Inferior parietal cortex (tissue), 1 donor: ENCODE data around the gene BTRC.
"Not testable (repeated sequence)": the region's sequence is repeated elsewhere in the genome, so short reads cannot be mapped to it uniquely, and the experiment has no call there.

Source experiments
- DNase-seq: peaks from one replicate; pipeline ENCODE4 v3.0.0-alpha.2; 2016; ENCODE audit errors: extremely low spot score

Gene BTRC

GRCh38 chr10:101386659-101387259 is 32.8 kb downstream of the BTRC start:
- no peak for DNase-seq

GRCh38 chr10:101388676-101389276 is 34.8 kb downstream of the BTRC start:
- DNase-seq, result no peak

- not testable (repeated sequence) for DNase-seq
These were observed 35.6 kb downstream of the BTRC start for GRCh38 chr10:101389532-101389931.

- DNase-seq, result no peak
These were observed 36.1 kb downstream of the BTRC start for GRCh38 chr10:101389986-101390531.

GRCh38 chr10:101393378-101393777 is 39.4 kb downstream of the BTRC start:
- no peak for DNase-seq

- no peak for DNase-seq
These were observed 40.7 kb downstream of the BTRC start for GRCh38 chr10:101394524-101395133.

GRCh38 chr10:101397140-101397539 is 43.2 kb downstream of the BTRC start:
- DNase-seq, result peak; percentile 70

GRCh38 chr10:101400585-101400984 is 46.6 kb downstream of the BTRC start:
- no peak for DNase-seq

GRCh38 chr10:101402711-101403110 is 48.7 kb downstream of the BTRC start:
- no peak for DNase-seq

GRCh38 chr10:101403161-101403560 is 49.2 kb downstream of the BTRC start:
- no peak for DNase-seq

- no peak for DNase-seq
These were observed 51.0 kb downstream of the BTRC start for GRCh38 chr10:101405001-101405400.

- no peak for DNase-seq
These were observed 57.6 kb downstream of the BTRC start for GRCh38 chr10:101411598-101411997.

GRCh38 chr10:101414034-101414433 is 60.1 kb downstream of the BTRC start:
- no peak for DNase-seq

- DNase-seq, result no peak
These were observed 61.9 kb downstream of the BTRC start for GRCh38 chr10:101415884-101416283.

GRCh38 chr10:101421967-101422366 is 68.0 kb downstream of the BTRC start:
- DNase-seq, result not testable (repeated sequence)

GRCh38 chr10:101425535-101425934 is 71.6 kb downstream of the BTRC start:
- DNase-seq, result no peak

GRCh38 chr10:101428036-101428435 is 74.1 kb downstream of the BTRC start:
- DNase-seq, result no peak

- DNase-seq, result no peak
These were observed 75.5 kb downstream of the BTRC start for GRCh38 chr10:101429423-101429822.

GRCh38 chr10:101436302-101436701 is 82.3 kb downstream of the BTRC start:
- DNase-seq, result no peak

GRCh38 chr10:101438881-101439391 is 85.0 kb downstream of the BTRC start:
- no peak for DNase-seq

- peak; percentile 78 for DNase-seq
These were observed 87.8 kb downstream of the BTRC start for GRCh38 chr10:101441541-101442455.

GRCh38 chr10:101442456-101442800 is 88.5 kb downstream of the BTRC start:
- no peak for DNase-seq
